Progenitor cell of endocrine pancreas (in vitro differentiated cells): ENCODE measurements around the gene NPHP4. TPM values are rescaled to one million over a fixed set of nuclear protein-coding genes. Genes with fewer than 3 reads are reported as not detected.

ENCODE experiments used
- DNase-seq: peaks from one replicate; pipeline ENCODE4 v3.0.0; 2021; ENCODE audit warnings: low spot score; ENCODE audit not compliant: unreplicated experiment
- H3K27ac Mint-ChIP-seq: 2 replicates; pipeline ENCODE4 v1.8.0; 2021; ENCODE audit warnings: mild to moderate bottlenecking, moderate library complexity, mixed read lengths
- H3K27me3 Mint-ChIP-seq: 2 replicates; pipeline ENCODE4 v1.8.0; 2021; ENCODE audit warnings: mixed read lengths
- H3K36me3 Mint-ChIP-seq: 2 replicates; pipeline ENCODE4 v1.8.0; 2022; ENCODE audit warnings: mixed read lengths; ENCODE audit not compliant: insufficient read depth
- H3K4me1 Mint-ChIP-seq: 2 replicates; pipeline ENCODE4 v1.8.0; 2021; ENCODE audit warnings: low read depth, mixed read lengths
- H3K4me3 Mint-ChIP-seq: 2 replicates; pipeline ENCODE4 v1.8.0; 2021; ENCODE audit warnings: low read depth, mild to moderate bottlenecking, moderate library complexity, mixed read lengths
- H3K9me3 Mint-ChIP-seq: 2 replicates; pipeline ENCODE4 v1.8.0; 2021; ENCODE audit warnings: low read depth, mixed read lengths
- CTCF ChIP-seq: fragments of 200-600 bp; sonication (generic); IDR thresholded peaks from one replicate; pipeline ENCODE4 v1.5.0; 2021; ENCODE audit warnings: antibody characterized with exemption, mild to moderate bottlenecking; ENCODE audit not compliant: unreplicated experiment
- total RNA-seq: library from RNA; stranded (reverse); gene quantifications from 2 replicates; pipeline ENCODE4 v1.2.1, GENCODE V29; 2021

The NPHP4 gene
- total RNA-seq, 1 donor from 2014 or later: 29.9 TPM

DNA sequence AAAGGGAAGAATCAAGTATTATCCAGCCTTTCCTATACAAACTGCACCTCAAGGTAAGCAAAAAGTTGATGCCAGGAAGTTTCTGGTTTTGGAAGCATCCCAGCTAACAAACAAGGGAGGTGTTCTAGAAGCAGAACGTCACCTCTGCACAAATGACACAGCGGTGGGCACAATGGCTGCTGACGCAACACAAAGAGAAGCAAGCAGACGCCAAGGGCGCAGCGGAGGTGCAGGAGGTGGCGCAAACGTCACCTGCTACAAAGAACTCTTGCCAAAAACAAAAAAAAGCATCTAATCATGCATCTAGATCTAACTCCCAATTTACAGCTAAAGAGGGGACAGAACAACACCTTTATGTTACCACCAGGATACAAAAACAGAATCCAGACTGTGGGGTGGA, 88.5 kb downstream of the NPHP4 start:
- Mint-ChIP-seq H3K4me3 (no peak overlapping the region), H3K36me3 (peaks cover 21% of the 10 kb centered on the region), H3K9me3 (no peaks in the 10 kb centered on the region), H3K4me1 (no peaks in the 10 kb centered on the region), H3K27me3 (no peaks in the 10 kb centered on the region), H3K27ac (no peak overlapping the region)
- TF ChIP-seq CTCF: no peak
- no peak for DNase-seq

GRCh38 chr1:5903031-5903430, 89.2 kb downstream of the NPHP4 start:
- no peak overlapping the region for H3K4me3 Mint-ChIP-seq
- TF ChIP-seq CTCF: no peak

DNA sequence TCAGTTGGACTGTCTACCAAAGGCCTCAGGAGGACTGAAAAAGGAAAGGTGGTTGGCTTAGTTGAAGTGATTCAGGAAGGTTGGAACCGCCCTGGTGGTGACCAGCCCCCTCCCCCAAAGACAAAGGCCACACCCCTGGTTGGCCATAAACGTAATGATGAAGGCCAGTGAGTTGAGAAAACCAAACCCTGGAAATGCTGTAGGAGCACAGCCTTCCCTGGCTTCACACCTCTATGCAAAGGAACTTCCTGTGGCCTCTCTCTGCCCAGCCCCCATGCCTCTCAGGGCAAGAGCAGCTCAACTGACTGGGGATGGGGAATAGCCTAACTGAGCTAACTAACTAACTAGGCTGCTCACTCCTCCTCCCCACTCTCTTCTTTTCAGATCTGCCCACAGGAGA, 90.4 kb downstream of the NPHP4 start:
- Mint-ChIP-seq H3K27ac (no peak overlapping the region), H3K9me3 (no peaks in the 10 kb centered on the region), H3K4me1 (peaks cover 7% of the 10 kb centered on the region), H3K4me3 (no peak overlapping the region), H3K36me3 (peaks cover 26% of the 10 kb centered on the region), H3K27me3 (peaks cover 13% of the 10 kb centered on the region)
- no peak for DNase-seq
- no peak for TF ChIP-seq CTCF

More at GRCh38 chr1:5903031-5903430, 89.2 kb downstream of the NPHP4 start:
- H3K4me1 Mint-ChIP-seq: no peaks in the 10 kb centered on the region
- no peaks in the 10 kb centered on the region for H3K9me3 Mint-ChIP-seq
- H3K36me3 Mint-ChIP-seq: peaks cover 22% of the 10 kb centered on the region
- DNase-seq: no peak
- no peak overlapping the region for H3K27ac Mint-ChIP-seq
- peaks cover under 1% of the 10 kb centered on the region for H3K27me3 Mint-ChIP-seq

- Mint-ChIP-seq H3K9me3 (no peaks in the 10 kb centered on the region), H3K36me3 (peaks cover 26% of the 10 kb centered on the region), H3K27ac (no peak overlapping the region), H3K27me3 (peaks cover 14% of the 10 kb centered on the region), H3K4me1 (peaks cover 13% of the 10 kb centered on the region), H3K4me3 (no peak overlapping the region)
- DNase-seq: no peak
- TF ChIP-seq CTCF: no peak
These were observed 91.1 kb downstream of the NPHP4 start for GRCh38 chr1:5901150-5901549.

GRCh38 chr1:5898266-5898665, 94.0 kb downstream of the NPHP4 start:
- Mint-ChIP-seq H3K27ac (no peak overlapping the region), H3K4me3 (no peak overlapping the region), H3K27me3 (peaks cover 14% of the 10 kb centered on the region), H3K9me3 (peaks cover 6% of the 10 kb centered on the region), H3K36me3 (peaks cover 27% of the 10 kb centered on the region), H3K4me1 (peaks cover 17% of the 10 kb centered on the region)
- DNase-seq: no peak
- no peak for TF ChIP-seq CTCF
